A673 (cell line): ENCODE measurements around the gene RANBP3. TPM values are rescaled to one million over a fixed set of nuclear protein-coding genes. Genes with fewer than 3 reads are reported as not detected.

Source experiments
- BruUV-seq: library from RNA; stranded (reverse); fragments of 400-500 nt; replicated peaks from 2 replicates; lab custom pipeline; 2021; lab: Mats Ljungman, UMichigan
- CTCF ChIA-PET: fragments of 300-600 bp; sonication (Branson Sonifier 250); formaldehyde crosslinking; loops from one replicate; lab custom pipeline; 2022; ENCODE audit warnings: antibody characterized with exemption; lab: Charles Lee
- POLR2A ChIA-PET: fragments of 300-600 bp; sonication (Branson Sonifier 250); formaldehyde crosslinking; loops from one replicate; lab custom pipeline; 2022; ENCODE audit warnings: antibody characterized with exemption; ENCODE audit not compliant: low non-redundant PET; lab: Charles Lee
- DNase-seq: peaks from one replicate; pipeline ENCODE4 v3.0.0-alpha.2; 2015; ENCODE audit warnings: low spot score
- H3K27ac ChIP-seq: fragments of 200-600 bp; sonication (generic); 2 replicates; pipeline ENCODE4 v1.5.1; 2016; ENCODE audit warnings: mixed run types, low read depth, mild to moderate bottlenecking, mixed read lengths, antibody characterized with exemption, low read length; ENCODE audit not compliant: poor library complexity, severe bottlenecking
- H3K27me3 ChIP-seq: fragments of 200-600 bp; sonication (generic); replicated peaks from 2 replicates; pipeline ENCODE4 v1.6.1; 2017; ENCODE audit warnings: mixed run types, low read depth, mild to moderate bottlenecking, mixed read lengths, antibody characterized with exemption, low read length; ENCODE audit not compliant: insufficient read depth, poor library complexity
- H3K36me3 ChIP-seq: fragments of 200-600 bp; sonication (generic); 2 replicates; pipeline ENCODE4 v1.6.1; 2016; ENCODE audit warnings: mixed run types, mild to moderate bottlenecking, mixed read lengths, antibody characterized with exemption, low read length; ENCODE audit not compliant: insufficient read depth, poor library complexity, severe bottlenecking
- H3K4me1 ChIP-seq: fragments of 200-600 bp; sonication (generic); 2 replicates; pipeline ENCODE4 v1.6.1; 2017; ENCODE audit warnings: mixed run types, mild to moderate bottlenecking, mixed read lengths, antibody characterized with exemption, low read length; ENCODE audit not compliant: insufficient read depth, poor library complexity, severe bottlenecking
- H3K4me3 ChIP-seq: fragments of 200-600 bp; sonication (generic); 2 replicates; pipeline ENCODE4 v1.5.1; 2016; ENCODE audit warnings: low read depth, mixed run types, mild to moderate bottlenecking, mixed read lengths, low read length; ENCODE audit not compliant: poor library complexity, severe bottlenecking
- H3K9me3 ChIP-seq: fragments of 200-600 bp; sonication (generic); 2 replicates; pipeline ENCODE4 v1.6.1; 2016; ENCODE audit warnings: mixed run types, low read depth, mild to moderate bottlenecking, mixed read lengths, antibody characterized with exemption, low read length; ENCODE audit not compliant: poor library complexity, severe bottlenecking
- EZH2 ChIP-seq: fragments of 200-600 bp; sonication (generic); IDR thresholded peaks from 2 replicates; pipeline ENCODE4 v1.6.1; 2017; ENCODE audit warnings: borderline replicate concordance, low read depth, mild to moderate bottlenecking, mixed read lengths, antibody characterized with exemption, low read length; ENCODE audit not compliant: poor library complexity, severe bottlenecking
- intact Hi-C: fragments of 100-400 bp; cut with micrococcal nuclease; formaldehyde crosslinking; loops from one replicate; pipeline ENCODE4 v1.10.0; 2022; ENCODE audit not compliant: unreplicated experiment
- total RNA-seq: library from RNA; stranded (reverse); gene quantifications from 2 replicates; pipeline ENCODE4 v1.2.3, GENCODE V29; 2021
- TF ChIP-seq, protein P1 (sequence below): fragments of 300-800, 200-600 bp; sonication (generic); conservative IDR thresholded peaks from 2 replicates; pipeline ENCODE4 v1.5.1; 2017; ENCODE audit warnings: low read depth, mild to moderate bottlenecking, antibody characterized with exemption, low read length, moderate library complexity, mixed read lengths

RANBP3 gene
- total RNA-seq, 1 experiment from 2014 or later: 130 TPM

DNA sequence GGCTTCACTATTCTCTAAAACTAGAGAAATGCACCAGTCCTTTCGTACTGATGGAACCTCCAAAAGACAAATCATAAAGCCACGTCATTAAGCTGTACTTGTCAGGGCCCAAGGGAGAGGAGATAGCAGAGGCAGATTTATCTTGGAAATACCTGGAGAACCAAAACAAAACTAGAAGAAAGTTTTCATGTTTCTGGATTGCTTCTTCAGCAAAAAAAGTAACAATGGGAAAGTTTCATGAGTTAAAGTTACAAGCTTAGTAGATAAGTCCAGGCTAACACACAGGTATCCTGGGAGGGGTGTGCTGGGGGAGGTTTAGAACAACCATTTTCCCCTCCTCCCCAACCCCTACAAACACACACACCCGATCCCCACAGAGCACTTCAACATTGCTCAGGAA, 21.6 kb downstream of the RANBP3 start:
- Histone ChIP-seq H3K9me3 (no peaks in the 10 kb centered on the region), H3K27me3 (no peaks in the 10 kb centered on the region), H3K27ac (no peak overlapping the region), H3K4me3 (no peak overlapping the region), H3K36me3 (no peaks in the 10 kb centered on the region), H3K4me1 (peaks cover 53% of the 10 kb centered on the region)
- ChIA-PET CTCF (no interaction called here), POLR2A (no interaction called here)
- BruUV-seq: no TSS peak
- no peak for DNase-seq
- TF ChIP-seq, protein P1, sequence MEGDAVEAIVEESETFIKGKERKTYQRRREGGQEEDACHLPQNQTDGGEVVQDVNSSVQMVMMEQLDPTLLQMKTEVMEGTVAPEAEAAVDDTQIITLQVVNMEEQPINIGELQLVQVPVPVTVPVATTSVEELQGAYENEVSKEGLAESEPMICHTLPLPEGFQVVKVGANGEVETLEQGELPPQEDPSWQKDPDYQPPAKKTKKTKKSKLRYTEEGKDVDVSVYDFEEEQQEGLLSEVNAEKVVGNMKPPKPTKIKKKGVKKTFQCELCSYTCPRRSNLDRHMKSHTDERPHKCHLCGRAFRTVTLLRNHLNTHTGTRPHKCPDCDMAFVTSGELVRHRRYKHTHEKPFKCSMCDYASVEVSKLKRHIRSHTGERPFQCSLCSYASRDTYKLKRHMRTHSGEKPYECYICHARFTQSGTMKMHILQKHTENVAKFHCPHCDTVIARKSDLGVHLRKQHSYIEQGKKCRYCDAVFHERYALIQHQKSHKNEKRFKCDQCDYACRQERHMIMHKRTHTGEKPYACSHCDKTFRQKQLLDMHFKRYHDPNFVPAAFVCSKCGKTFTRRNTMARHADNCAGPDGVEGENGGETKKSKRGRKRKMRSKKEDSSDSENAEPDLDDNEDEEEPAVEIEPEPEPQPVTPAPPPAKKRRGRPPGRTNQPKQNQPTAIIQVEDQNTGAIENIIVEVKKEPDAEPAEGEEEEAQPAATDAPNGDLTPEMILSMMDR: no peak
- TF ChIP-seq EZH2: no peak
- intact Hi-C loops: no loop called here

DNA sequence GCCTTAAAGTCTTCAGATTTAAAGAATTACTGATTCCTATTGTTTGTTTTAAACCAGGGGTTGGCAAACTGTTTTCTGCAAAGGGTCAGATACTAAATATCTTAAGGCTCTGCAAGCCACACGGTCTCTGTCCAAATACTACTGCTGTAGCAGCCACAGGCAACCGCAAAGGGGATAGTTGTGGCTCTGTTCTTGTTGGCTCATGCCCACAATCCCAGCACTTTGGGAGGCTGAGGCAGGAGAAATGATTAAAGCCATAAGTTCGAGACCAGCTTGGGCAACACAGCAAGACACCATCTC, 22.4 kb downstream of the RANBP3 start:
- no peak for DNase-seq
- ChIA-PET POLR2A (no interaction called here), CTCF (no interaction called here)
- peak overlapping the region; percentile 7 for H3K27ac ChIP-seq
- TF ChIP-seq EZH2: no peak
- TF ChIP-seq, protein P1: no peak
- intact Hi-C loops: no loop called here
- no peaks in the 10 kb centered on the region for H3K27me3 ChIP-seq
- H3K4me1 ChIP-seq: peaks cover 47% of the 10 kb centered on the region
- BruUV-seq: no TSS peak
- peaks cover under 1% of the 10 kb centered on the region for H3K36me3 ChIP-seq
- no peaks in the 10 kb centered on the region for H3K9me3 ChIP-seq
- H3K4me3 ChIP-seq: no peak overlapping the region

DNA sequence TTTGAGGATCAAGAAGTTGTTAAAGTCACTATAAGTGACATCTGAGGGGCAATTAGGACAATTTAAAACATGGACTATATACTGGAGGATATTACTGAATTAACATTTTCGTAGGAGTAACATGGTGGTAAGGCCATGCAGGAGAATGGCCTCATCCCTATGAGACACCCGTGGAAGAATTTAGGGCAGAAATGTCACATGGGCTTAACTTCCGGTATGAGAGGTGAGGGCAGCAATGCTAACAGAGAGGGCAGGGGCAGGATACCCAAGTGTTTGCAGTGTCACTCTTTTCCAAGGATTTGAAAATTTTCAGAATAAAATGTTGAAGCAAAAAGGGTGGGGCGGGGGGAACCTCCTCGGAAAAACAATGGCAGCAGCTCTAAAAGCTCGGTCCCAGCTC, 23.6 kb downstream of the RANBP3 start:
- CTCF ChIA-PET: no interaction called here

More for the DNA sequence above, 23.6 kb downstream of the RANBP3 start:
- Histone ChIP-seq H3K36me3 (peaks cover 6% of the 10 kb centered on the region), H3K9me3 (no peaks in the 10 kb centered on the region), H3K27ac (peak overlapping the region; percentile 66), H3K4me3 (no peak overlapping the region), H3K4me1 (peaks cover 49% of the 10 kb centered on the region), H3K27me3 (no peaks in the 10 kb centered on the region)
- DNase-seq: no peak
- TF ChIP-seq EZH2: no peak
- TF ChIP-seq, protein P1: no peak
- BruUV-seq: no TSS peak
- intact Hi-C loops: no loop called here
- POLR2A ChIA-PET: no interaction called here
